Renal cortical epithelial cell (primary cell): ENCODE results near the gene STAP2. TPM values are rescaled to one million over a fixed set of nuclear protein-coding genes. Genes with fewer than 3 reads are reported as not detected.

ENCODE experiments used
- DNase-seq: peaks from one replicate; pipeline ENCODE4 v3.0.0-alpha.2; 2011; ENCODE audit warnings: low read depth
- total RNA-seq: library from RNA; depleted of rRNA; stranded (reverse); fragments of >200 nt; gene quantifications from 2 replicates; pipeline ENCODE4 v1.2.3, GENCODE V29; 2014

STAP2 gene
- total RNA-seq, 1 donor from 2014 or later: 26.6 TPM

DNA sequence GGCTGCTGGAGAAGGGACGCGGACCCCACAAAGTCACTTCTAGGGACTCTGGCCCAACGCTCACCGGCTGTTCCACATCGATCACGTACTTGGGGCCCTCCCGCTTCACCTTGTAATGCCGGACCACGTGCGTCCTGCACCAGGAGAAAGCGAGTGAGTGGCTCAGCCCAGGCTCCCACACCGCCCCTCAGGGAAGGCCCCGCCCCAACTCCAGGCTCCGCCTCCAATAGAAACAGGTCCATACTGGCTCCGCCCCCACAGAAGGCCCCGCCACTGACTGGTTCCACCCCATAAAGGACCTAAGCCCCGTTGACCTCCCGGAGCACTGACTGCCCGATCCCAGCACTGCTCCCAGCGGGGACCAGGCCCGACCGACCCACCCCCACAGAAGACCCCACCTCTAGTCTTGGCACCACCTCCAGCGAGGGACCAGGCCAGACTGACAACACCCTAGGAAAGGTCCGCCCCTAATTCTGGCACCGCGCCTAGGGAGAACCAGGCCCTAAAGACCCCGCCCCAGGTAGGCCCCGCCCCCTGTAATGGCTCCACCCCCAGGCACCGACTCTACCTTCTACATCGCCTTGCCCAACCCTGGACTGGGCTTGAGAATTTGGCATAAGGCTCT lies 11.3 kb downstream of the STAP2 start:
- DNase-seq: peak; percentile 54

DNA sequence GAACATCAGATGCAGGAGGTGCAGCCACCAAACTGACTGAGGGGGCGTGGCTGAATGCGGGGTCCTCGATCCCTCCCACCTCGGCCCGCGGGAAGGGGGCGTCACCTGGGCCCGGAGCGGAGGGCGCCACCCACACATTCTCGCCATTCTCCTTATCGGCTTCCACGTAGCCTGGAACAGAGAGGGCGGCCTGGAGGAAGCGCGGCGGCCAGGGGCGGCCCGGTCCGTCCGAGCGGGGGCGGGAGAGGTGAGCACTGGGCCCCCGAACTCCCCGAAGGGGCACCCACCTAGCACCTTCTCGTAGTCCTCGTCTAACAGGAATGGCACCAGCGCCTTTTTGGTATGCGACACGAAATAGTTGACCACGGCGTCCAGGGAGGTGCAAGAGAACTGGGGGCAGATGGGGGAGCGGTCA lies 11.8 kb downstream of the STAP2 start:
- DNase-seq: no peak

DNA sequence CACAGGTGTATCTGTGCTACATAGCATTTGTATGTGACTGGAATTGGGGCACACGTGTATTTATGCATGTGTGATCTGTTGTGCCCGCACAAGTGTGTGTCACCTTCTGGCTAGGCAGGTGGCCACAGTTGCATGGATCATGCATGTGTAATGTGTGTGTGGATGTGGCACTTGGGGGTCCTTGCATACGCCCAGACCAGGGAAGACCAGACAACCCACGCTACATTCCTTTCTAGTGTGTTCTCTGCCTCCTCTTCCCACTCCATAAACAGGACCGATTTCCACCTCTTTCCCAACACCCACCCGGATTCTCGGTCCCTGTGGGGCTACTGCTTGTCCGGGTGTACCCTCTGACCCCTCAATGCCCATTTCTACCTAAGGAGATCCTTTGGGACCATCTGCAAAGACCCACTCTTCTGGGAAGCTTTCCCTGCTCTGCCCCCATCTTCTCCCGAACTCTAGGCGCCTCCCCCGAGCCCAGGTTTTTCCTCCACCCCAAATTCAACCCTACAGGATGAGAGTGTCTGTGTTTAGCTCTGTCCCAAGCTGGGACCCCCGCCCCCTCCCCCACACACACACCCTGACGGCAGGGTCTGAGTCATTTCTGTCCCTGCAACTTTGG lies 12.3 kb downstream of the STAP2 start:
- no peak for DNase-seq

DNA sequence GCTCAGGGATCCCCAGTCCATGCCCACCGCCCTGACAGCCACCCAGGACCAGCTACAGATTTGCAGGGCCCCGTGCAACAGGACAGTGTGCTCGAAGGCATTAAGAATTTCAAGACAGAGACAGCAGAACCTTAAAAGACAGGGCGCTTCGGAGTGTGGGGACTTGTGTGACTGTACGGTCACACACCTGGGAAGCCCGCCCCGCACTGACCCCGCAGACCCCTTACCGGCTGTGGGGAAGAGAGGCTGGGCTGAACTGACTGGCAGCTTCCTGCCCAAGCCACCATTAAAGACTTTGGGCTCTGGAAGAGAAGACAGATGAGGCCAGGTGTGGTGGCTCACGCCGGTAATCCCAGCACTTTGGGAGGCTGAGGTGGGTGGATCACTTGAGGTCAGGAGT lies 14.4 kb downstream of the STAP2 start:
- no peak for DNase-seq

DNA sequence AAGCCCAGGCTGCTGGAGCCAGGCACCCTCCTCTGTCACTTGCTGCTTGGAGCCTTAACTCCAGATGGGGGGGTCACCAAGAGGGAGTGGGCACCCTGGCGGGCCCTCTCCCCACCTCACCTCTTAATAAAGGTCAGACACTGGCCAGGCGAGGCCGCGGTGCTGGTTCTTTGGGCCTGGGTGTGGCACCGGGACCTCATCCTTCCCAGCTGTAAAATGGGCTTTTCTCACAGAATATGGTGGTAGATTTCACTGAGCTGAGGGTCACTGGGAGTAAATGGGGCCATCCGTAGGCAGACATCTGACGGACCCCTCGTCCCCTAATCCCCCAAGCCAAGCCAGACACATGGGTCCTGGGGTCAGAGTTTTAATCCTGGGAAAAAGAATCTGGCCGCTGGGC lies 14.9 kb downstream of the STAP2 start:
- no peak for DNase-seq

DNA sequence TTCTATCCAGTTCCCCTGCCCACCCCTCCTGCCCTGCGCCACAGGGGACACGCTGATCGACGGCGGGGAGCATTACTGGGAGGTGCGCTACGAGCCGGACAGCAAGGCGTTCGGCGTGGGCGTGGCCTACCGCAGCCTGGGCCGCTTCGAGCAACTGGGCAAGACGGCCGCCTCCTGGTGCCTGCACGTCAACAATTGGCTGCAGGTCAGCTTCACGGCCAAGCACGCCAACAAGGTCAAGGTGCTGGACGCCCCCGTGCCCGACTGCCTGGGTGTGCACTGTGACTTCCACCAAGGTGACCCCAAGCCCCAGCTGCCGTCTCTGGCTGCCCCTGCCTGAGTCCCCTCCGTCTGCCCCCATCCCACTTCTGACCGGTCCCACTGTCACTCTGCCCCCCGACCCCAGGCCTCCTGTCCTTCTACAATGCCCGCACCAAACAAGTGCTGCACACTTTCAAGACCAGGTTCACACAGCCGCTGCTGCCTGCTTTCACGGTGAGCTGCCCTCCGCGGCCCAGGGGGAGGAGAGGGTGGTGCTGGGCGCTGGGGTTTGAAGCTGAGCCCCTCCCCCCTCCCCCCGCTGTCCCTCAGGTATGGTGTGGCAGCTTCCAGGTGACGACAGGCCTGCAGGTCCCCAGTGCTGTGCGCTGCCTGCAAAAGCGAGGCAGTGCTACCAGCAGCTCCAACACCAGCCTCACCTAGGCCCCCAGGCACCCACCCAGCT lies 15.5 kb downstream of the STAP2 start:
- DNase-seq: no peak

DNA sequence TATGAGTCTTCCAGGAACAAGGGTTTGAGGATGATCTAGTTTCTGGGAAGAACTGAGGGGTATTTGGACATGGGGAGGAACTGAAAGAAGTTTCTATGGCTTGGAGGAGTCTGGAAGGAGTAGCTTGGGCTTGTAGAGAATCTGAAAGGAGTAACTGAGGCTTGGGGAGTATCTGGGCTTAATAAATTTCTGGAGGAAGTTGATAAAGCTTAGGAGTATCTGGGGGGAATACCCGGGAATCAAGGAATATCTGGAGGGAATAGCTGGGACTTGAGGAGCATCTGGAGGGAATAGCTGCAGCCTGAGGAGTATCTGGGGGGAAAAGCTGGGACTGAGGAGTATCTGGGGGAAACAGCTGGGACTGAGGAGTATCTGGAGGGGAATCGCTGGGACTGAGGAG lies 18.2 kb downstream of the STAP2 start:
- DNase-seq: no peak

DNA sequence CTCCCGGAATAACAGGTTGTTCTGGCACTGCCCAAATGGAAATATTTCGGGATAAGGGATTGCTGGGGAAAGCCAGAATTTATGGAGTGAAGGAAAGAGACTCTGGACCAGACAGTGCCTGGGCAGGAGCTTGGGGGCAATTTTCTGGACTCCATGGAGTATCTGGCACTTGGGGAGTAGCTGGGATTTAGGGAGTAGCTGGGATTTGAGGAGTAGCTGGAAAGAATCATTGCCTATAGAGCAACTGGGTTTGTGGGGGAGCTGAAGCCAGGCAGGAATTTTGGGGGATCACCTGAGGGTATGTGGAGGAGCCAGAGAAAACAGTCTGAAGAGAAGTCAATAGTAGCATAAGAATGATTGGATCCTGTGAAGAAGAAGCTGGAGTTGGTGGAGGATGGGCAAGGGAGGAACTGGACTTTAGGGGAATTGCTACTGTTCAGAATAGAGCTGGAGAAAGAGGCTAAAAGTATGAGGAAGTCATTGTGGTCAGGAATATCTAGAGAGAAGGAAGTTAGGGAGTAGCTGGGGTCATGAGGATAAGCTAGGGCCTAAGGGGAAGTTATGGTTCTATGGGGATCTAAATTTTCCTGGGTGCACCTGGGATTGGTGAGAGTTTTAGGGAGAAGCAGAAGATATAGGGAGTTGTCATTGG lies 19.4 kb downstream of the STAP2 start:
- DNase-seq: no peak

DNA sequence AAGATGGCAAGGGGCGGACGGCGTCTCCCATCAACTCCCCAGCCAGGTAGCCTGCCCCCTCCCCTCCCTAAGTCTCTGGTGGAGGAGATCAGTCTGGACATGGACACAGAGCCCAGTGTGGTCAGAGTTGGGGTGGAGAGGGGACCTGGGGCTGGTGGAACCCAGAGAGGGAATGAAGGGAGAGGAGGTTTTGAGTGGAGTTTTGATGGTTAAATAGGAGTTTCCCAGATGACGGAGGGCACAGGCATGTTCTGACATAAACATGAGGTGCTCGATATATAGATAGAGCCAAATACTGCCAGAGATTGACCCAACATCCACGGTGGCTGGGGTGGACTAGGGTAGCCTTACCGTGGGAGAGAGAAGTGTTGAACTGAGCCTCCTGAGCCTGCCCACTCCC lies 20.2 kb downstream of the STAP2 start:
- no peak for DNase-seq

DNA sequence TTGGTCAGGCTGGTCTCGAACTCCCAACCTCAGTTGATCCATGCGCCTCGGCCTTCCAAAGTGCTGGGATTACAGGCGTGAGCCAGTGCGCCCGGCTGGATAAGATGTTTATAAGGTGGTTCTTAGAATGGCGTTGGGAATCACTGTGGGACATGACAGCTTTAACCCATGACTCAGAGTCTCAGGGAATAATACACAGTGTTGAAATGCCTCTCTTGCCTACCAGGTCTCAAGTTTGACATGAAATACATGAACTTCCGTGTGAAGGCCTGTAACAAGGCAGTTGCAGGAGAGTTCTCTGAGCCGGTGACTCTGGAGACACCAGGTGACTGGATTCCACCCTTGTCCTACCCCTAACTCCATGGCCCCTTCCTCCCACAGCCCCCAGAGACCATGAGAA lies 21.7 kb downstream of the STAP2 start:
- peak; percentile 10 for DNase-seq

DNA sequence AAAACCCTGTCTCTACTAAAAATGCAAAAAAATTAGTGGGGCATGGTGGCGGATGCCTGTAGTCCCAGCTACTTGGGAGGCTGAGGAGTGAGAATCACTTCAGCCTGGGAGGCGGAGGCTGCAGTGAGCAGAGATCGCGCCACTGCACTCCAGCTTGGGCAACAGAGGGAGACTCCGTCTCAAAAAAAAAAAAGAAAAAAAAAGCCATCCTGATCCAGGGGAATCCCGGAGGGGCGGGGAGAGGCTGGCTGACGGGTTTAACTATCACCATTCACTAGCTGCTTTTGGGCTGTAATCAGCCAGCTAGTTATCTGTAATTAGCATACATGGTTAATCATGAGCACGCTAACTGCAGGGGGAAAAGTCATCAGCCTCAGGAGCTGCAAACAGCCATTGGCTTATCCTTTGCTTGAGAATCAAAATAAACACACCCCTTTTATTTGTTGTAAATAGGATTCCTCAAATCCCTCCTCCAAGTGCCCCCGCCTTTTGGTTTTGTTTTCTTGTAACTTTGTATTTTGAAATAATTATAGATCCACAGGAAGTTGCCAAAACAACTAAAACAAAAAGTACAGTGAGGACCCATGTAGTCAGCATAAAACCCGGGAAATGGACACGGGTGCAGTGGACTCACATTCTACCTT lies 24.7 kb downstream of the STAP2 start:
- DNase-seq: peak; percentile 7

DNA sequence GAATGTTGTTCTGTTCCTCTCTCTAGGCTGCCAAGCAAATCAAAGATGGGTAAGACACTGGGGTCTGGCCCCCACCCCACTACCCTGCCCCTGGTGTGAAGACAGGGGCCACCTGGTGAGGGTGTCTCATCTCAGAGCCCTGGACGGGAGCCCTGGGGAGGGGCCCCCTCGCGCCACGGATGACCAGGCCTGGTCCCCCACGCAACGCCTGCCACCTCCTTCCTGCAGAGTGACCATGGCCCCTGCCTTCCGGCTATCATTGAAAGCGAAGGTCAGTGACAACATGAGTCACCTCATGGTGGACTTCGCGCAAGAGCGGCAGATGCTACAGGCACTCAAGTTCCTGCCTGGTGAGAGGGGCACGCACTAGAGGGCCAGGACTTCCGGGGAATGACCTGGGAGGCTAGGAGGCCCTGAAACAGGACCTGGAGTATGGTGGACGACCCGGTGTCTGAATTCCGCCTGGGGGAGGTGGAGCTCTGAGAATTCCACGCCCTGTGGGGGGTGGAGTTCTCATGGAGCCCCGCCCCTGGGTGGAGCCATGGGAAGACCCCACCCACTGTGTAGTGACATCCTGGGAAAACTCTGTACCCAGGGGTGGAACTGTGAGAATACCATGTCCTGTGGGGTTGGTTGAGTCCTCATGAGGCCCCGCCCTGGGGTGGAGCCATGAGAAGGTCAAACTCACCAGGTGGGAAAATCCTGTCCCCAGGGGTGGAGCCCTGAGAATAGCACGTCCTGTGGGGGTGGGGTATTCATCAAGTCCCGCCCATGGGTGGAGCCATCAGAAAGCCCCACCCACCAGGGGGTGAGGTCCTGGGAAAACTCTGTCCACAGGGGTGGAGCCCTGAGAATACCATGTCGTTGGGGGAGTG lies 28.1 kb downstream of the STAP2 start:
- DNase-seq: no peak

DNA sequence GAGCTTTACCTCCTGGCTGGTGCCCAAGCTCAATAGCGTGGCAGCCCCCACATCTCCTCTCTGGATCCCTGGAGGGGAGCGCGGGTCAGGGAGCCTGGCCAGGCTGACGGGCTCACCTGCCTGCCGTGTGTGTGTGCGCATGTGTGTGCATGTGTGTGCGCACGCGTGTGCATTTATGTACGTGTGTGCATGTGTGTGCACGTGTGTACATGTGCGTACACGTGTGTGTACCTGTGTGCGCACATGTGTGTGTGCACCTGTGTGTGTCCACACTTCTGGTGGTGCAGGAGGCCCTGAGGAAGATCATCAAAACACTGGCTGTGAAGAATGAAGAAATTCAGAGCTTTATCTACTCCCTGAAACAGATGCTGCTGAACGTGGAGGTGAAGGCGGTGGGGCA lies 33.0 kb downstream of the STAP2 start:
- DNase-seq: no peak

DNA sequence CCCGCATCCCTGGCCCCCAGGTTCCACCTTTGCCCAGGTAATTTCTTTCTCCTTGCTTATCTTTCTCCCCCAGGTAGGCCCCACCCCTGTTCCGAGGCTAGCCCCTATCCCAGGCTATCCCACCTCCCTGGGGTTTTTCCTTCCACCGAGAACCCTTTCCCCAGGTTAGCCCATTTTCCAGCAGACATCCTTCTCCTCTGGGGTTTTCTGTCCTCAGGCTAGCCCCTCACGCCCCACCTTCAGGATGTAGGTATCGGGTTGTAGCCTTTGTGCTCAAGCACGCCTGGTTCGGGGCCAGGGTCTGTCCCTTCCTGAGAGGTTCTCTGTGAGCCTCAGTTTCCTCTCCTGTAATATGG lies 33.4 kb downstream of the STAP2 start:
- DNase-seq: no peak

DNA sequence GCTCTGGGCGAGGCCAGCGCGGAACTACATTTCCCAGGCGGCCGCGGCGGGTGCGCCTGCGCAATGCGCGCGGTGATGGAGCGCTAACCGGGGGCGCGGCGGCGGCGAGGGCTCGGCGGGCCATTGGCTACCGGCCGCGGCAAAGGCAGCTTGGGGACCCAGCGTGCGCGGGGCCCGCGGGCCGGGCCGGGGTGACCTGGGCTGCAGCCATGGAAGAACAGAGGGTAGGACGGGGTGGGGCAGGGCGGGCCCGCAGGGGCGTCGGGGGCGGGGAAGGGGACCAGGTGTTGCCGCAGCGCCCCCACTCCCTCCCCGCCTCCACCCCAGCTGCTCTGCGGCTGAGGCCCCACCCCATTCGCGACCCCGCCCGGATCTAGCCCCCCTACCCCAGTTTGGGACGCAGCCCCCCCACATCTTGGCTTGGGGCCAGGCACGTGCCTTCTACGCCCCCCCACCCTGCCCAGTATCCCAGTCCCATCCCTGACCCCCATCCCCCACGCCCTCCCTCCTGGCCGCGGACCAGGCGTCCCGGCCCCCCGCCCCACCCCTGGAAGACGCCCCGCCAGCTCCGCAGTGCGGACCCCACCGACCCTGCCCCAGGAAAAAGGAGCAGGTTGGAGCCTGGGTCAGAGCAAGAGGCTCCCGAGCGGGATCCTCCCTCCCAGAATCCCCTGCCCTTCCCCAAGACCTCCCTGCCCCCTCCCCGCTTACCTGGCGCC lies 33.9 kb downstream of the STAP2 start, which contains the start of gene FSD1:
Gene FSD1 (plus strand): TSS at position 61 of the 719 bp plus-strand sequence. CDS start 149 bp downstream, at position 210.
- no peak for DNase-seq

DNA sequence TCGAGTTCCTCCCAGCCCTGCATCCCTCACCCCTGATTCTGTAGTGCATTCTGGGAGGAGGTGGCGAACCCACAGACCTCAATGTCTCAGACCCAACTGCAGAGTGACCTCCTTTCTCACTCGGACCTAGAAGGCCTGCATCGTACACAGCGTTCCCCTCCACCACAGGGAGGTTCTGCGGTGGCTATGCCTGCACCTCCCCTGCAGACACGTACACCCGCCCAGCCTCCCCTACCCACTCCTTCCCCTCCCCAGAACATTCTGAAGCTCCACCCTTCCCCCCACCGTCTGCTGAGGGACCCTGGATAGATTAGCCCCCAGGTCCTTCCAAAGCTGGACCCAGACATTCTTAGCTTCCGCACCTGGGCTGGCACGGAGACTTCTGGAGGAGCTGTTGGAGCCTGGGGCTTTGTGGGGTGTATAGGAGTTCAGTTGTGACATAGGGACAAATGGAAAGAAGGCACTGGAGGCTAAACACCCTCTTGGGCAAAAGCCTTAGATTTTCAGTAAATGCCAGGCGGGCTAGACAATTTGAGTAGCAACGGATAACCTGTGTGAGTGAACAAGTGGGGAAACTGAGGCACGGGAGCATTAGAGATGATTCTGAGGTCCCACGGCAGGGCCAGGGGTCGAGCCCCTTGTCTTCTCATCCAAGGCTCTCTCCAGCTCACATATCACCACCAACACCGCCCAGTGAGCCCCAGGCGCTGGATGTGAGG lies 34.6 kb downstream of the STAP2 start:
- DNase-seq: no peak

DNA sequence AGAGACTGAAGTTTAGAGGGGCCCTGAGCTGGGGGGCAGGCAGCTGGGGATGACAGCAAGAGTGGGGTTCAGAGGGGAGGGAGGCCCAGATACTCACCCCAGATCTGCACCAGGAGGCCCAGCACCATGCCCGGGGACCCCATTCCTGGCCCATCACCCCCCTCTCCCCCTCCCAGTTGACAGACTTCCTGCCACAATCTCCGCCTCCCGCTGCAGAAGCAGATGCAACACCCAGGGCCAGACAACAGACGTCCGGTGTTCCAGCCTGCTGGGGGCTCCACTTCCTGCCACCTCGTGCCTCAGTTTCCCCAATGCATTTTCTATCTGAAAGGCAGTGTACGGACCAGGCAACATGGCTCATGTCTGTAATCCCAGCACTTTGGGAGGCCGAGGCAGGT lies 36.4 kb downstream of the STAP2 start, which contains the start of gene TMIGD2:
Gene TMIGD2 (minus strand): TSS at position 147 of the 398 bp plus-strand sequence. CDS start 4 bp downstream, at position 143.
- no peak for DNase-seq

DNA sequence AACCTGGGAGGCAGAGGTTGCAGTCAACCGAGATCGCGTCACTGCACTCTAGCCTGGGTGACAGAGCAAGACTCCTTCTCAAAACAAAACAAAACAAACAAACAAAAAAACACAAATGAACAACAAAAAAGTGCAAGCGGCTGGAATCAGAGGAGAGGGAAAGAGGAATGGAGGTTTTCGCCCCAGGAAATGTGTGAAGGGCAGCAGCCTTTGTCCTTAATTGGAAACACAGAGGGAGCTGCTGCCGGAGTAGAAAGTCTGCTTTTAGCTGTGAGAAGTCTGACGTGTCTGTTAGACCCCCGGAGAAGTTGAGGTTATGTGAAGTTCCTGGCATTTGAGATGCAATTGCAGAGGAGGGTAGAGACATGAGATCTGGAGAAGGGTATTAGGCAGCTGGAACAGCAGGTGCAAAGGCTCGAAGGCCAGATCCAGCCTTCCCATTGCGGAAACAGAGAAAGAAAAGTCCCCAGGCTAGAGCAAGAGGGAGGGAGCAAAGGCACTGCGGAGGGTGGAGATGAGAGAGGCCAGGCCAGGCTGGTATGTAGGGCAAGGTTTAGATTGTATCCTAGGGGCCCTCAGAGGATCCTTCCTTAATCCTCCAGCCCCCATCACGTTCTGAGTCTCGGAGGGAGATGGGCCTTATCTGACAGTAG lies 36.9 kb downstream of the STAP2 start:
- no peak for DNase-seq

DNA sequence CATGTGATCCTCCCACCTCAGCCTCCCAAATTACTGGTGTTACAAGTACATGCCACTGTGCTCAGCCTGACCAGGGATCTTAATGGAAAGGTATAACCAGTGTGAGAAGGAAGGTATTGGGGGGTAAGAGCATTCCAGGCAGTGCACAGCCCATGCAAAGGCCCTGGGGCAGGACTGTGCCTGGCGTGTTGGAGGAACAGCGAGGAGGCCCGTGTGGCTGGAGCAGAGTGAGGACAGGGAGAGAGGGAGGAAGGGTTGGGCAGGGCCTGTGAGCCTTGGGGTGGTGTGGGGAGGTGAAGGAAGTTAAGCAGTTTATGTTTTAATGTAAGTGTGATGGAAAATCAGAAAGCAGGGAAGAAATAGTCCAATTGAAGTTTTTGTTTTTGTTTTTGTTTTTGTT lies 38.0 kb downstream of the STAP2 start:
- no peak for DNase-seq
